CD8-positive, alpha-beta memory T cell (primary cell): ENCODE results near the gene MAMDC4. TPM values are rescaled to one million over a fixed set of nuclear protein-coding genes. Genes with fewer than 3 reads are reported as not detected.

Experiments
- CTCF ChIA-PET: fragments of 350-600 bp; sonication (Branson Sonifier 250); formaldehyde crosslinking; loops from one replicate; lab custom pipeline; 2021; ENCODE audit warnings: antibody characterized with exemption; lab: Charles Lee
- POLR2A ChIA-PET: fragments of 350-600 bp; sonication (Branson Sonifier 250); formaldehyde crosslinking; loops from one replicate; lab custom pipeline; 2021; ENCODE audit warnings: antibody characterized with exemption; lab: Charles Lee
- DNase-seq, 5 donors: peaks; one replicate each; pipeline versions ENCODE4 v3.0.0 to v3.0.0-alpha.2; 2020 to 2022; ENCODE audit warnings: mixed read lengths in 1 of 5
- H3K27ac ChIP-seq: one replicate; pipeline ENCODE4 v1.7.0; 2013; ENCODE audit warnings: low read depth, mild to moderate bottlenecking, low read length, moderate library complexity
- H3K27me3 ChIP-seq: 2 replicates; pipeline ENCODE4 v1.7.0; 2013; ENCODE audit warnings: low read length, mild to moderate bottlenecking; ENCODE audit not compliant: insufficient read depth, poor library complexity, severe bottlenecking
- H3K36me3 ChIP-seq: 2 replicates; pipeline ENCODE4 v1.7.0; 2013; ENCODE audit warnings: mild to moderate bottlenecking, low read length, moderate library complexity; ENCODE audit not compliant: insufficient read depth
- H3K4me1 ChIP-seq: 2 replicates; pipeline ENCODE4 v1.7.0; 2013; ENCODE audit warnings: mild to moderate bottlenecking, low read length, moderate library complexity; ENCODE audit not compliant: insufficient read depth
- H3K4me3 ChIP-seq: 2 replicates; pipeline ENCODE4 v1.7.0; 2013; ENCODE audit warnings: mild to moderate bottlenecking, low read length
- H3K9me3 ChIP-seq: 2 replicates; pipeline ENCODE4 v1.7.0; 2013; ENCODE audit warnings: mild to moderate bottlenecking, low read length
- H3K27ac Mint-ChIP-seq, 8 donors: one replicate each; pipeline ENCODE4 v1.8.0; 2020 to 2021; ENCODE audit warnings: mixed read lengths in 8 of 8, mild to moderate bottlenecking in 6 of 8, inconsistent platforms in 3 of 8, moderate library complexity in 3 of 8
- H3K27me3 Mint-ChIP-seq, 2 donors: one replicate each; pipeline ENCODE4 v1.8.0; 2020 to 2021; ENCODE audit warnings: mixed read lengths in 2 of 2, mild to moderate bottlenecking in 1 of 2, moderate library complexity in 1 of 2
- H3K36me3 Mint-ChIP-seq, 3 donors: one replicate each; pipeline ENCODE4 v1.8.0; 2020 to 2021; ENCODE audit warnings: mixed read lengths in 3 of 3, inconsistent platforms in 1 of 3, mild to moderate bottlenecking in 1 of 3
- H3K4me1 Mint-ChIP-seq, 3 donors: one replicate each; pipeline ENCODE4 v1.8.0; 2020 to 2021; ENCODE audit warnings: mixed read lengths in 3 of 3, inconsistent platforms in 1 of 3, mild to moderate bottlenecking in 1 of 3
- H3K4me3 Mint-ChIP-seq, 7 donors: one replicate each; pipeline ENCODE4 v1.8.0; 2020 to 2021; ENCODE audit warnings: mixed read lengths in 7 of 7, mild to moderate bottlenecking in 6 of 7, moderate library complexity in 4 of 7, inconsistent platforms in 2 of 7
- H3K9me3 Mint-ChIP-seq, 5 donors: one replicate each; pipeline ENCODE4 v1.8.0; 2020 to 2022; ENCODE audit warnings: mixed read lengths in 5 of 5, mild to moderate bottlenecking in 3 of 5, moderate library complexity in 2 of 5, inconsistent platforms in 1 of 5
- polyA plus RNA-seq: library from polyadenylated mRNA; unstranded; fragments of 300-500 nt; fragmentation: Illumina TruSeq; gene quantifications from one replicate; pipeline ENCODE4 v1.2.3, GENCODE V29; 2021
- total RNA-seq, 2 experiments: library from RNA; stranded (reverse); gene quantifications; one replicate each; pipeline ENCODE4 v1.2.3, GENCODE V29; 2021

Gene MAMDC4
- total and polyA plus RNA-seq, 3 experiments from 2014 or later = 12.2 to 12.9 TPM; not detected in 1

DNA sequence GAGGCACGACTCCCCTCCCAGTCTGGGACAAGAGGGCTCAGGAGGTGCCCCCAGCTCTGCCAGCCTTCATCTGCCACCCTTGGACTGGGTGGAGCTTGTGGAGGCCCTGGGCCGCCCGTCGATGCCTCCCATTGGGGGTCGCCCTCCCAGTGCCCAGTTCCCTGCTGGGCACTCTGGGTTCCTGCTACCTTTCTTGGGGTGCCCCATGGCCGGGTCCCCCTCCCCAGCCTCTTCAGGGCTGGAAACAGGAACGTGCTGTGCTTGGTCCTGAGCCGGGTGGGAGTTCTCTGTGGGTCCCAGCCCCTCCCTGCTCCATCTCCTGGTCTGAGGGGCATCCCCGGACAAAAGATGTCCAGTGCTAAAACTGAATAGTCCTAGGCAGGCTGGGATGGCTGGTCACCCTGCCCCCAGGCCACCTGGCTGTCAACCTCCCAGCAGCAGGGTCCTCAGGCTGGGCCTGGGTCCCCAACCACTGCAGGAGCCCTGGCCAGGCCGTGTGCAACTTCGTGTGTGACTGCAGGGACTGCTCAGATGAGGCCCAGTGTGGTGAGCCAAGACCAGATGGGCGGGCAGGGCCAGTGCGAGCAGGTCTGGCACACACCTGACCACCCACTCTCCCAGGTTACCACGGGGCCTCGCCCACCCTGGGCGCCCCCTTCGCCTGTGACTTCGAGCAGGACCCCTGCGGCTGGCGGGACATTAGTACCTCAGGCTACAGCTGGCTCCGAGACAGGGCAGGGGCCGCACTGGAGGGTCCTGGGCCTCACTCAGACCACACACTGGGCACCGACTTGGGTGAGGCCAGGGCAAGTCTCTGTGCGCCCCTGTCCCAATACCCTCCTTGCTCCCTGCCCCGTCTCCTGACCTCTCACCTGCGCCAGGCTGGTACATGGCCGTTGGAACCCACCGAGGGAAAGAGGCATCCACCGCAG lies 784 bp downstream of the MAMDC4 start:
- Mint-ChIP-seq H3K27ac (no peak overlapping the region), H3K4me1 (peaks cover 0 to 14% (median 6%) of the 10 kb centered on the region in 3 donors), H3K9me3 (peaks cover 0 to 2% (median 0%) of the 10 kb centered on the region in 5 donors), H3K36me3 (peaks cover 0 to 5% (median 0%) of the 10 kb centered on the region in 3 donors), H3K27me3 (peaks cover 0 to 7% of the 10 kb centered on the region in 2 donors), H3K4me3 (no peak overlapping the region)
- Histone ChIP-seq H3K9me3 (no peaks in the 10 kb centered on the region), H3K27ac (no peak overlapping the region), H3K27me3 (peaks cover 2% of the 10 kb centered on the region), H3K36me3 (no peaks in the 10 kb centered on the region), H3K4me3 (no peak overlapping the region), H3K4me1 (peaks cover 12% of the 10 kb centered on the region)
- ChIA-PET POLR2A (no interaction called here), CTCF (interaction anchor here (1.6 kb wide), 1 partner anchor 194 kb away, joined by 3 read pairs; no protein-coding TSS in a partner anchor)
- DNase-seq = peak in 1 of 5 donors; percentile 41

DNA sequence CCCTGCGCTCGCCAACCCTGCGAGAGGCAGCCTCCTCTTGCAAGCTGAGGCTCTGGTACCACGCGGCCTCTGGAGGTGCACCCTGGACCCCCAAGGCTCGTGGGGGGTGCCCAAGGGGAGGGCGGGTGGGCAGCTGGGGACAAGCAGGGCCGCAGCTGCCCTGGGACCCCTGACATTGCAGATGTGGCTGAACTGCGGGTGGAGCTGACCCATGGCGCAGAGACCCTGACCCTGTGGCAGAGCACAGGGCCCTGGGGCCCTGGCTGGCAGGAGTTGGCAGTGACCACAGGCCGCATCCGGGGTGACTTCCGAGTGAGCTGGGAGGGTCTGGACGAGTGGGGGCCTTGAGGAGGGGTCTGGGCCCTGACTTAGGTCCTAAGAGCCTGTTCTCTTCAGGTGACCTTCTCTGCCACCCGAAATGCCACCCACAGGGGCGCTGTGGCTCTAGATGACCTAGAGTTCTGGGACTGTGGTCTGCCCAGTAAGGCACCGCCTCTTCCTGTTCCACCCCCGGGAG lies 1.5 kb downstream of the MAMDC4 start:
- Mint-ChIP-seq H3K4me3 (no peak overlapping the region), H3K27ac (no peak overlapping the region), H3K4me1 (peaks cover 0 to 12% (median 5%) of the 10 kb centered on the region in 3 donors), H3K9me3 (peaks cover 0 to 2% (median 0%) of the 10 kb centered on the region in 5 donors), H3K27me3 (peaks cover 0 to 5% of the 10 kb centered on the region in 2 donors), H3K36me3 (peaks cover 0 to 5% (median 0%) of the 10 kb centered on the region in 3 donors)
- Histone ChIP-seq H3K4me1 (peaks cover 9% of the 10 kb centered on the region), H3K27ac (no peak overlapping the region), H3K4me3 (no peak overlapping the region), H3K36me3 (no peaks in the 10 kb centered on the region), H3K9me3 (no peaks in the 10 kb centered on the region), H3K27me3 (no peaks in the 10 kb centered on the region)
- ChIA-PET POLR2A (no interaction called here), CTCF (no interaction called here)
- peak in 1 of 5 donors; percentile 43 for DNase-seq

DNA sequence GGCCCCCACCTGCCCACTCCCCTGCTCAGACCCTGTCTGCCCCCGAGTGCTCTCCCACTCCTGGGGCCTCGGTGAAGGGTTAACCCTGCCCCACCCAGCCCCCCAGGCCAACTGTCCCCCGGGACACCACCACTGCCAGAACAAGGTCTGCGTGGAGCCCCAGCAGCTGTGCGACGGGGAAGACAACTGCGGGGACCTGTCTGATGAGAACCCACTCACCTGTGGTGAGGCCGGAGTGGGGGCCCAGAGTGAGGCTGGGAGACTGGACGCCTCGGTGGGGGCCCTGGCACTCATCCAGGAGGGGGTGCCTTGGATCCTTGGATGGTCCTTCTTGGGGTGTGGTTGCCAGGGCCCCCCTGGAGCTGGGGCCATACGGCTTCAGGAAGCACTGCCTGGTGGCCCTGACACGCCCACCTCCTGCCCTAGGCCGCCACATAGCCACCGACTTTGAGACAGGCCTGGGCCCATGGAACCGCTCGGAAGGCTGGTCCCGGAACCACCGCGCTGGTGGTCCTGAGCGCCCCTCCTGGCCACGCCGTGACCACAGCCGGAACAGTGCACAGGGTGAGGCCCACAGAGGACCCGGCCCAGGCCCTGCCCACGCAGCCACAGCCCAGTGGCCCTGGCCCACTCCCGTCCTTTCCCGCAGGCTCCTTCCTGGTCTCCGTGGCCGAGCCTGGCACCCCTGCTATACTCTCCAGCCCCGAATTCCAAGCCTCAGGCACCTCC lies 2.1 kb downstream of the MAMDC4 start:
- Histone ChIP-seq H3K36me3 (no peaks in the 10 kb centered on the region), H3K9me3 (no peaks in the 10 kb centered on the region), H3K4me1 (peaks cover 9% of the 10 kb centered on the region), H3K27ac (no peak overlapping the region), H3K27me3 (no peaks in the 10 kb centered on the region), H3K4me3 (no peak overlapping the region)
- Mint-ChIP-seq H3K4me3 (no peak overlapping the region), H3K27ac (no peak overlapping the region), H3K27me3 (peaks cover 0 to 1% of the 10 kb centered on the region in 2 donors), H3K9me3 (no peaks in the 10 kb centered on the region), H3K36me3 (peaks cover 0 to 1% (median 0%) of the 10 kb centered on the region in 3 donors), H3K4me1 (peaks cover 0 to 8% (median 2%) of the 10 kb centered on the region in 3 donors)
- ChIA-PET CTCF (no interaction called here), POLR2A (no interaction called here)
- peak in 1 of 5 donors; percentile 44 for DNase-seq

DNA sequence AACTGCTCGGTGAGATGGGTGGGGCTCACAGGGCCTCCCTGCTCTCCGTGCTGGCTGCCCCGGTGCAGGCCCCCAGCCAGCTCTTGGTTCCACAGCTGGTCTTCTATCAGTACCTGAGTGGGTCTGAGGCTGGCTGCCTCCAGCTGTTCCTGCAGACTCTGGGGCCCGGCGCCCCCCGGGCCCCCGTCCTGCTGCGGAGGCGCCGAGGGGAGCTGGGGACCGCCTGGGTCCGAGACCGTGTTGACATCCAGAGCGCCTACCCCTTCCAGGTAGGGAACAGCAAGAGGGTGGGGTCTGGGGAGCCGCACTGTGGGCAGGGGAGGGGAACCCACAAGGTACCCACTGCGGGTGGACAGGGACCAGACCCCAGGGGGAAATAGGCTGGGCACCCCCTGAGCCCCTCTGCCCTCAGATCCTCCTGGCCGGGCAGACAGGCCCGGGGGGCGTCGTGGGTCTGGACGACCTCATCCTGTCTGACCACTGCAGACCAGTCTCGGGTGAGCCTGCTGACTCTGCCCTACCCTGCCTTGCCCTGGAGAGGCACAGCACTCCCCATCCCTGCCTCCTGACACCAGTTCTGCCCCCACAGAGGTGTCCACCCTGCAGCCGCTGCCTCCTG lies 2.8 kb downstream of the MAMDC4 start:
- no peaks in the 10 kb centered on the region for H3K27me3 ChIP-seq
- H3K36me3 ChIP-seq = no peaks in the 10 kb centered on the region
- POLR2A ChIA-PET = no interaction called here
- H3K27ac ChIP-seq = no peak overlapping the region
- CTCF ChIA-PET = no interaction called here
- H3K27me3 Mint-ChIP-seq = no peaks in the 10 kb centered on the region
- H3K4me1 ChIP-seq = peaks cover 6% of the 10 kb centered on the region
- peak in 1 of 5 donors; percentile 41 for DNase-seq
- H3K36me3 Mint-ChIP-seq = no peaks in the 10 kb centered on the region
- H3K9me3 Mint-ChIP-seq = no peaks in the 10 kb centered on the region
- H3K4me3 Mint-ChIP-seq = no peak overlapping the region
- no peak overlapping the region for H3K4me3 ChIP-seq
- H3K4me1 Mint-ChIP-seq = peaks cover 0 to 3% (median 0%) of the 10 kb centered on the region in 3 donors
- no peaks in the 10 kb centered on the region for H3K9me3 ChIP-seq
- no peak overlapping the region for H3K27ac Mint-ChIP-seq

DNA sequence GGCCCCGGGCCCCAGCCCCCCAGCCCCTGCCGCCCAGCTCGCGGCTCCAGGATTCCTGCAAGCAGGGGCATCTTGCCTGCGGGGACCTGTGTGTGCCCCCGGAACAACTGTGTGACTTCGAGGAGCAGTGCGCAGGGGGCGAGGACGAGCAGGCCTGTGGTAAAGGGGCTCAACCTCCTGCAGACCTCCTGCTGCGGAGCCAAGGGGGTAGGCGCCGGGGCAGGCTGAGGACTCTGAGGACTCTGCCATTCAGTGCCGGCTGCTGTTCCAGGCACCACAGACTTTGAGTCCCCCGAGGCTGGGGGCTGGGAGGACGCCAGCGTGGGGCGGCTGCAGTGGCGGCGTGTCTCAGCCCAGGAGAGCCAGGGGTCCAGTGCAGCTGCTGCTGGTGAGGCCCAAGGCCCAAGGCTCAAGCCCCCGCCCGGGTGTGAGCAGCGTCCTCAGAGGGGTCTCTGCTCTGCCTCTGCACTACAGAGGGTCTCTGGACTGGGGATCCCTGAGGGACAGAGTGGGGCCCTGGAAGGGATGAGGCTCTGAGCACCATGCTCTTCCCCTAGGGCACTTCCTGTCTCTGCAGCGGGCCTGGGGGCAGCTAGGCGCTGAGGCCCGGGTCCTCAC lies 3.4 kb downstream of the MAMDC4 start:
- Histone ChIP-seq H3K36me3 (no peaks in the 10 kb centered on the region), H3K9me3 (no peaks in the 10 kb centered on the region), H3K27me3 (no peaks in the 10 kb centered on the region), H3K27ac (no peak overlapping the region), H3K4me1 (no peaks in the 10 kb centered on the region), H3K4me3 (no peak overlapping the region)
- POLR2A ChIA-PET = no interaction called here
- H3K9me3 Mint-ChIP-seq = no peaks in the 10 kb centered on the region
- CTCF ChIA-PET = no interaction called here
- H3K36me3 Mint-ChIP-seq = peaks cover 0 to 3% (median 0%) of the 10 kb centered on the region in 3 donors
- no peak overlapping the region for H3K4me3 Mint-ChIP-seq
- DNase-seq = no peak
- no peaks in the 10 kb centered on the region for H3K4me1 Mint-ChIP-seq
- H3K27me3 Mint-ChIP-seq = no peaks in the 10 kb centered on the region
- no peak overlapping the region for H3K27ac Mint-ChIP-seq

DNA sequence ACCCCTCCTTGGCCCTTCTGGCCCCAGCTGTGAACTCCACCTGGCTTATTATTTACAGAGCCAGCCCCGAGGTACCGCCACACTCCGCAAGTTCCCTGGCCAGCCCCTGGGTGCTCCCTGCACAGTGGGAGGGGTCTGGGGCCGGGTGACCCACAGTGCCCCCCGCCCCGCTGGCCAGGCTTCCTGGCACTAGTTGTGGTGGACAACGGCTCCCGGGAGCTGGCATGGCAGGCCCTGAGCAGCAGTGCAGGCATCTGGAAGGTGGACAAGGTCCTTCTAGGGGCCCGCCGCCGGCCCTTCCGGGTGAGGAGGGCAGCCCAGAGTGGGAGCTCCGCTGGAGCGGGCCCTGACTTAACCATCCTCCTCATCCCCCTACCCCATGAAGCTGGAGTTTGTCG lies 3.9 kb downstream of the MAMDC4 start:
- Histone ChIP-seq H3K36me3 (no peaks in the 10 kb centered on the region), H3K4me1 (no peaks in the 10 kb centered on the region), H3K4me3 (no peak overlapping the region), H3K9me3 (no peaks in the 10 kb centered on the region), H3K27me3 (no peaks in the 10 kb centered on the region), H3K27ac (no peak overlapping the region)
- POLR2A ChIA-PET = no interaction called here
- peaks cover 0 to 4% (median 0%) of the 10 kb centered on the region in 3 donors for H3K36me3 Mint-ChIP-seq
- no peaks in the 10 kb centered on the region for H3K27me3 Mint-ChIP-seq
- no peak for DNase-seq
- no peaks in the 10 kb centered on the region for H3K4me1 Mint-ChIP-seq
- no peaks in the 10 kb centered on the region for H3K9me3 Mint-ChIP-seq
- peak overlapping the region in 1 of 8 donors; percentile 33 for H3K27ac Mint-ChIP-seq
- CTCF ChIA-PET = interaction anchor here (1.8 kb wide), 1 partner anchor 173 kb away, joined by 5 read pairs; no protein-coding TSS in a partner anchor
- no peak overlapping the region for H3K4me3 Mint-ChIP-seq

DNA sequence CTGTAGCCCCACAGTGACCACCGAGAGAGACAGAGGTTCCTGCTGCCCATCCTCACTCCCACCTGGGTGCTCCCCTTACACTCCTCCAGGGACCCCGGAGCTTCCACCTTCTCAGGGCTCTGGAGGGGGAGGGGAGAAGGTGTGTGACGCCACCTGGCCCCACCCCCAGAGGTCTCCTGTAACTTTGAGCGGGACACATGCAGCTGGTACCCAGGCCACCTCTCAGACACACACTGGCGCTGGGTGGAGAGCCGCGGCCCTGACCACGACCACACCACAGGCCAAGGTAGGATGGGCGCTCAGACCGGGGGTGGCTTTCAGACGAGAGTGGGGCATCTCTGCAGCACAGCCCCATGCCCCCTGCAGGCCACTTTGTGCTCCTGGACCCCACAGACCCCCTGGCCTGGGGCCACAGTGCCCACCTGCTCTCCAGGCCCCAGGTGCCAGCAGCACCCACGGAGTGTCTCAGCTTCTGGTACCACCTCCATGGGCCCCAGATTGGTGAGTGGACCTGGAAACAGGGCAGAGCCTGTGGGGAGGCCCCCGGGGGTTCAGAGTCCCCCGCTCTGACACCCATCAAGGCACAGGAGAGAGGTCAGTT lies 4.5 kb downstream of the MAMDC4 start:
- peaks cover 0 to 8% (median 0%) of the 10 kb centered on the region in 3 donors for H3K36me3 Mint-ChIP-seq
- POLR2A ChIA-PET = no interaction called here
- H3K9me3 ChIP-seq = no peaks in the 10 kb centered on the region
- H3K9me3 Mint-ChIP-seq = no peaks in the 10 kb centered on the region
- no peaks in the 10 kb centered on the region for H3K4me1 Mint-ChIP-seq
- no peak overlapping the region for H3K4me3 Mint-ChIP-seq
- H3K4me1 ChIP-seq = no peaks in the 10 kb centered on the region
- peak overlapping the region in 2 of 8 donors; percentile 21 to 33 for H3K27ac Mint-ChIP-seq
- DNase-seq = peak in 1 of 5 donors; percentile 47
- no peaks in the 10 kb centered on the region for H3K27me3 ChIP-seq
- CTCF ChIA-PET = interaction anchor here (1.8 kb wide), 1 partner anchor 173 kb away, joined by 5 read pairs; no protein-coding TSS in a partner anchor
- no peak overlapping the region for H3K4me3 ChIP-seq
- no peaks in the 10 kb centered on the region for H3K36me3 ChIP-seq
- H3K27ac ChIP-seq = no peak overlapping the region
- H3K27me3 Mint-ChIP-seq = no peaks in the 10 kb centered on the region
